Stimulated activated CD8-positive, alpha-beta memory T cell treated with anti-CD3 and anti-CD28 coated beads, Interleukin-15, amount 100 ng/mL, for 48 hours (primary cell): Measurements from ENCODE around the gene EXOC6B.

ENCODE experiments used
- DNase-seq, 2 donors: peaks; one replicate each; pipeline ENCODE4 v3.0.0-alpha.2; 2020; ENCODE audit warnings: low read depth in 2 of 2

EXOC6B gene

DNA sequence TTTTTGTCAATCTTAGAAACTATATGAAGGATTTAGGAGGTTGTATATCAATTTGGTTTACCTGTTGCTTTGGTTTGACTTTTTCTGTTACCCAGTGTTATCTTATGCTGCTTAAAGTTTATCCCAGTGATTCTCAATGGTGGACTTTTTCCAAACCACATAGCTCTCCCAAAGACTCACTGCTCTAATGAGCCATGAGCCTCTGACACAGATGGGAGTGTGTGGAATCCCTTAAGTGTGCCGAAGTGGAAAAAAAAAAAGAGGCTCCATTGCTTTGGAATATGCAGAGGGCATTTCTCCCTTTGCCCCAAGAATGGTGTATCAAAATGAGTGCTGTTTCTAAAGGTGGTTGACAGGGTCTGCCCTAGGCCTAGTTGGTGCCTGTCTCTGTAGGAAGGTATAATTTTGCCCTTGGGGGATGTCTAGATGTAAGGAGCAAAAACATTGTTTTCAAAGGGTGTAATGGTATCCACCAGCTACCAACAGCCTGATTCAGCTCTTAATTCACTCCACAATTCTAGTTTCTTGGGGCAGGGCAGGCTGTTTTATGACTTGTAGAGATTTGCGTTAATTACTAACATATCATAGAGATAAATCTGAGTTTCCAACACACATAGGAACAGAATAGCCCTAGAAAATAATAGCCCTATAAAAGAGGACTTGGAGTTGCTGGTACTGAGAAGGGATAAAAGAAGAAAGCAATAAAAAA, 613.9 kb downstream of the EXOC6B start:
- no peak for DNase-seq

DNA sequence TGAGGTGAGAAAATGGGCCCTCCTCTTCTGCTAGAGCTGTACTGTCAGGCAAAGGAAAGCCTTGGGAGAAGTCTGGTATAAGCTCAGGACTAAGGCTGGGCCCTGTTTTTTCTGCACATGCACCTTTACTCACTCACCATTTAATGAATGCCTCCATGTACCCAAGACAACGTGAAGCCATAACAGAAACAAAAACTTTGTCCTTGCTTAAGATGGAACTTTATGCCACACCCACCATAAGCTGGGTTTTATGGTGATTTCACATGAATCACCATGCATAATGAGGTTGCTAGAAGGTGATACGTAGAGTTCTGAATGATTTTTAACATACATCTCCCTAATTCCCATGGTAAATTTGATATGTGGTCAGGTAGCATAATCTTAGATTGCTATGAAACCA, 614.5 kb downstream of the EXOC6B start:
- DNase-seq: no peak

DNA sequence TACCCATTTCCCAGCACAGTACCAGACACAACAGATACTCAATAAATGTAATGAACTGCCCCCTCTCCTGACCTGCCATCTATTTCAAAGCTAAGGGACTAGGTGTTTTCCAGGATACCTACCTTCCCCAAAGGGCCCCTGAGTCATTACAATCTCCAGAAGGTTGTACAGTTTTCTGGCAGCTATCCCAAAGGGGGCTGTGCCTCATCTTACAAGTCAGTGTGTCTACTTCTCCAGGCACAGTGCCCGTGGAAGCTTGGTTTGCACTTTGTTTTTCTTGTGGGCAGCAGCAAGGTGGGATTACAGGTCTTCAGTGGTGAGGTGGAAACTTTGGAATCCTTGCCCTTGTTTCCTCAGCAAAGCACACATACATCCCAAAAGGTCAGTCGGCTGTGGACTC, 615.4 kb downstream of the EXOC6B start:
- no peak for DNase-seq

DNA sequence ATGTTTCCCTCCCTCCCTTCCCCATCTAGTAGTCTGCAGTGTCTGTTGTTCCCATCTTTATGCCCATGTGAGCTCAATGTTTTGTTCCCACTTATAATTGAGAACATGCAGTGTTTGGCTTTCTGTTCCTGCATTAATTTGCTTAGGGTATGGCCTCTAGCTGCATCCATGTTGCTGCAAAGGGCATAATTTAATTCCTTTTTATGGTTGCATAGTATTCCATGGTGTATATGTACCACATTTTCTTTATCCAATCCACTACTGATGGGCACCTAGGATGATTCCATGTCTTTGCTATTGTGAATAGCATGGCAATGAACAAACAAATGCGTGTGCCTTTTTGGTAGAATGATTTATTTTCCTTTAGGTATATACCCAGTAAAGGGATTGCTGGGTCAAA, 617.6 kb downstream of the EXOC6B start:
- no peak for DNase-seq

DNA sequence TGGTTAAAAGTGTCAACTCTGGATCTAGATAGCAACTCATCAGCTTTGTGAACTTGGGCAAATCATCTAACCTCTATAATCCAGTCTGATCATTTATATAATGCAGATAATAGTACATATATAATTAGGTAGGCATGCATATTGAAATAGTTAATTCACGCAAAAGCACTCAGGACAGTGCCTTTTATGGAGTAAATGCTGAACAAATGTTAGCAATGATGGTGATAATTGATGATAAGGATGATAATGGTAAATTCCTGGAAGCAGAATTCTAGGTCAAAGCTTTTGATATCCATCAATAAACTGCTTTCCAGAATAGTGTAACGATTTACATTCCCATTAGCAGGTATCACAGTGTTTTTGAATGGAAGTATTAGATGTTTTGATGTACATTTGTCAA, 618.5 kb downstream of the EXOC6B start:
- no peak for DNase-seq

DNA sequence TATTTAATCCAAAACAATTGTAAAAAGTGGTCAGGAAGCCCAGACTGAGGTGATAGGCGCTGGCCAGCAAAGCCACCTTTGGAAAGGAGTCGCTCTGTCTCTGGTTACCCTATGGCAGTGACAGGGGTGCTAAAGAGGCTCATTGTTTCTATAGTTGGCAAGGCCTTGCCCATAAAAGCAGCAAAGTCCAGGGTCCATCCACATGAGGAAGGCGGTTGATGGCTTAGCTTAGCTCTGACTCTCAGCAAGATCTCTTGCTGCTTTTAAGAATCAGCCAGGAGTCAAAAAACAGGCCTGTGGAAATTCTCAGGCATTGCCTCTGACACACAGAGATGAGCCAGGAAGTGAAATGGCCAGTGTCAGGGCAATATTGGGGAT, 620.3 kb downstream of the EXOC6B start:
- DNase-seq: no peak

DNA sequence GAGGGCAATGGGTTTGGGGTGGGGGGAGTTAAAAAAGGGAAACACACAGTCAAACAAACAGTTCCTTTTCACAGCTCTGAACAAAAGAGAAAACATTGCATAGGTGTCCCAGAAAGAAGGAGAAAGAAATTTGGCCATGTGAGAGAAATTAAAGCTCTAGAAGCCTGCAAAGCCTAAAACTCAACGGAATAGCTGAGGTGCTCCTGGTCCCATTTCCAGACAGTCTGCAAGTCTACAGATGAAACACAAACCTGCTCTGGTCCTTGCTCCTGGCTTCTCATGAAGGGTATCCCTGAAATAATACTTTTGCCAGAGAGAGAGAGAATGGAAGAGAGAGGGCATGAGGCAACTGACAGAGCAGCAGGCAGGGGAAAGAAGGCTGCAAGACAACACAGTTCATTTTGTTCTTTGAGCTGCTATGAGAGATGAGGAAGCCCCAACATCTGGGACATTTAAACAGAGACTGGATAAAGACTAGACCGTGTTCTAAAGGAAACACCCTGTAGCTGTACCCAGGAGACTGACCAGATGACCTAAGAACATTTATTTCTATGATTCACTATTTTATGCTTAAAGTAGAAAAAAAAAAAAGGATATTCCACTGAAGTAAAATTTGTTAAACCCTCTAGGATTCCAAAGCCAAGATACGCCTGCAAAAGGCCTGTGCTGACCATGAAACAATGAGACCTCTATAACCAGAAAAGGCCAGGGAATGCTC, 620.9 kb downstream of the EXOC6B start:
- no peak for DNase-seq

DNA sequence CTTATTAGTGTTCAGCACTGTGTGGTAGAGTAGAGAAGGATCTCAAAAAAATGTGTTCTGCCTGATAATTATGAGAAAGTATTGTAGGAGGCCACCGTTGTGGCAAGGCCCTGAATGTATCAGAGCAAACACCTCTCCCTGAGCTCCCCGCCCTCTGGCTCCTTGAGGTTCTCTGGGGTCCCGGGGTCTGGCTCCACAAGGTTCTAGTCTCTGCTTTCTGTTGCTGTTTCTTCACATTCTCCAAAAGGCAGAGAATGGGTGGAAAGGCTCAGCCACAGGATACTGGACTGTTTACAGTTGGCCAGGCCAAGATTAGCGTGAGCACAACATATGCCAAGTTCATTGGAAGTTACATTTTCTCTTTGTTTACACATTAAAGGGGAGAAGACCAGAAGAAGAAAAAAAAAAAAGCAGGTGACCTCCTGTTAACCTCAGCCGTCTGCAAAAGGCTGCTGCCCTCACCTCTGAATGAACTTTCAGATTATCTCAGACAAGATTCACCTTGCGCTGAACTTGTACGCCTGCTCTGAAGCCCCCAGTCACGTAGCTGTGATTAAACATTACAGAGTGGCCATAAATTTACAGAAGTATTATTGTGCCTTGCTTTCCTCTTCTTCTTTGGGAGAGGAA, 621.6 kb downstream of the EXOC6B start:
- DNase-seq: no peak

DNA sequence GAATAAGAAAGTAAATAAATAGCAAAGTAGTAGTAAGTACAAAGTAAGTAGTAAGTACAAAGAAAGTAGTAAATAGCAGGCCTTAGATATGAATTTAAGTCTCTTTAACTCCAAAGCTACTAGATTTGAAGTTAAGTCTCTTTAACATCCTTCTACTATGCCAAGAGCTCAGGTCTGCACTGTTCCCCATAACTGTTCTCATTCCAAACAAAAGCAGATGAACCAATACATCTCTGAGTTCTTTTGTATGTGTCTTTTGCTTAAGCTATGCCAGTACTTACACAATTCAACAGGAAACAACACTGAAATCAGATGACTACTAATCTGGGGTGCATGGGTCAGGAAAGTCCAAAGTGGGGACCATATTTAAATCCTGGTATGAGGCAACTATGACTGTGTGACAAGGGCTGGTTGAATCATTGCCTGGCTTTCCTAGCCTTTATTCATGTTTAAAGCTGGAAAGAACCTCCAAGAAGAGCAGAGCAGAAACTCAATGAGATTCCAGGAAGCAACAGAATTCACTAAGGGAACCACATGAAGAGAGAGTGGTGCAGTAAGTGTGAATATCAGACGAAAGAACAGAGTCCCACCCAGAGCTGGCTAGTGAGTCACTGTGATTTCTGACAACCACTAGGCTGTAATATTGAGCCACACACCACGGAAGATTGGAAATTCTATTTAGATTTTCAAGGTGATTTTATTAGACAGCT, 627.1 kb downstream of the EXOC6B start:
- DNase-seq: no peak

DNA sequence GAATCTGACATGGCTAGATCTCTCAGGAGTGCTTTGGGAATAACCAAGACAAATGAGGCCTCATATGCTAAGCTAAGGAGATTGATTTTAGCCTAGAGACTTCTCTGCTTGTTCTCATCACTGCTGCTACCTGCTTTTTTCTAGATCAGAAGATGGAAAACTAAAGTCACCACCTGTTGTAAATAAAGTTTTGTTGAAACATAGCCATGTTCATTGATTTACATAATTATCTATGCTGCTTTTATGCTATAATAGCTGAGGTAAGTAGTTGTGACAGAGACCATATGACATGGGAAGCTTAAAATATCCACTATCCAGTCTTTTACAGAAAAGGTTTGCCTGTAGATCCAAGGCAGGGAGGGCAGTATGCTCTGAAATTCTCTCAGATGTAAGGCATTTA, 632.1 kb downstream of the EXOC6B start:
- no peak for DNase-seq

DNA sequence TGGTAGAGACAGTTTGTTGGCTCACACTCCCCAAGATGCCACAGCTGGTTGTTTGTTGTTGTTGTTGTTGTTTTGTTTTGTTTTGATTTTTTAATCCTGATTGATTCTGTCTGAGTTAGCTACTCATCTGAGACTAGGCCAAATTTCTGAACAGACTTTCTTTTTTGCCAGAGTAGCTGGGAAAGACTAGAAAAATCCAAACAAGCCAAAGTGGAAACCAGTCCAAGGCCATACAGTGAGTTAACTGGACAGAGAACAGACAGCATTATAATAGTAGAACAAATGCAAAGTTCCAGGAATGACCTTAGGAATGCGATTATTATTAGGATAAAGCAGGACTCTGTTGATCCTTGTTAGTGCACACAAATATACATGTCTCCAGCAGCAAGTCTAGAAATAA, 634.4 kb downstream of the EXOC6B start:
- DNase-seq: no peak

DNA sequence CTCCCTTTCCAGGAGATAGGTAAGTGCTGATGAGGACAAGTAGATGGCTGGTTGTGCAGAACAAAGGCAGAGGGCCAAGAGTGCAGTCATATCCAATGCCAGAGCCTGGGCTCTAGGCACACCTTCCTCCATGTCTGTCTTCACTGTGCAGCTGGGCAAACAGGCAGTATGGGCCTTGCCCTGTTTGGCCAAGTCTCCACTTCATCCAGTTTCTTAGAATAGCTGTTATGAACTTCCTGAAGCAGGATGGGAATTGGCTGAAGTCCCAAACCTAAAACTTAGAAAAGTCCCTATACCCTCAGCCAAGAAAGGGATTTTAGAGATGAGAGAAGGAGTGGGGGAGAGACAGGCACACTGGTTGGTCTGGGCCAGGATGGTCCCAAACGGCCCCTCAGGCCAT, 640.6 kb downstream of the EXOC6B start:
- DNase-seq: no peak

DNA sequence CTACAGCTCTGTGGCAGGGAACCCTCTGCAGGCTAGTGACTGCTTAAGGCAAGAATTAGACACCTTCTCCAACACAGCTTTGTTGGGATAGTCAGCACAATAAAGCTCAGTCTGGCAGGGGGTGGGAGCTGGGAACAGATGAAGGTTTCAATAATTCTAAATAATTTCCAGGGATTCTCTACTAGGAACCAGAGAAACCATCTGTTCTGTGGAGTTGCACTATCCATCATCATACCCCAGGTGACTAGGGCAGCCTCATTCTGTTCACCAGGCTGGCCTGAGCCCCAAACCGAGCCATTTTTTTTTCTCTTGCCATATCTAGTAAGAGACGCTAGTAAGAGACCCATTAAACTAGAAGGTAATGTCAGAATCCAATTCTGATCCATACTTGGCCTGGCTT, 642.4 kb downstream of the EXOC6B start:
- no peak for DNase-seq

DNA sequence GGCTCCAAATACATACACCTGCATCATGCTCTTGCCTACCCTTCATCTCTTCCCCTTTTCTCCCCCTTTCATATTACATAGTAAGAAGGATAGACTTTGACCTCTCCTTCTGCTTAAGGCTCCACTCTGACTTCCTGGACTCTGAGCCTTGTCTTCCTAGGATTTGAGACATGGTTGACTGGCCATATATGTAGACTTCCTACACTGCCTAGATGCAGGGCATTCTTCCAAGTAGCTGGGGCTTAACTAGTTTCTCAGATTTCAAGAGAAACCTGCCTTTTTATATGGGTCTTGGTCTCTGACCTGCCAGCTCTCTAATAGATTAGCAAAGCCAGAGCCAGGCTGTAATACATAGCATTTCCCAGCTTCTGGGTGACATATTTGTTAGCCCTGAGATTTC, 642.8 kb downstream of the EXOC6B start:
- DNase-seq: no peak

DNA sequence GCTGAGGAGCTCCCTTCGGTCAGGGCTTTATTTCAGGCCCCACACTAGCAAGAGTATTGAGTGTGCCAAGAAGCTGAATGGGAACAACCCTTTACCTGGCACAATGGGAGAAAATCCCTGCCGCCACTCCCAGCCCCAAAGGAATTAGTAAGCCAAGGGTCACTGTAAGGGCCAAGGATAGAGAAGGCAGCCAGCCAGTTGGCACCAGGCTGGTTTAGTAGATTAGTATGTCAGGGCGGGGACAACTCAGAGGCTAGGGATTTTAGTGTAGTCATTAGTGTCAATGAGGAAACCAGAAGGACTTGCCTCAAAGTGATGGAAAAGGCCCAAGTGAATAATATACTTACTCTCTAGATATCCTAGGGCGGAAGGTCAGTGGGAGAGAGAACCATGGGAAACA, 643.3 kb downstream of the EXOC6B start:
- no peak for DNase-seq

DNA sequence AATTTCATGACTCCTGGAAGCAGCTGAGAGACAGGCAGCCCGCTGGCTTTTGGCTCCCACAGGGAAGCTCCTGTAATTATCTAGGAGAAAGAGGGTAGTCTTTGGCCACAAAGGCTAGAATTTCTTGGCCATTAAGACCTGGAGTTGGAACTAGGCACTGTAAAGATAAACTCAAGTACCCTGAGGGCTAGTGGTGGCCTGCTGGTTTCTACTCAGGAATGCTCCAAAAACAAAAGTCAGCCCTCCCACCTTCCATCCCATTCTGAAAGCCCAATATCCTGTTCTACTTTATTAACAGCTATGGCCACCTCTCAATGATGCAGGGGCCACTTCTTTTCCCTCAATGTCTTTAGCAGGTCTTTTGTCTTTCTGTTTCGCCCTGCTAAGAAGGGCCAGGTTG, 644.2 kb downstream of the EXOC6B start:
- no peak for DNase-seq

DNA sequence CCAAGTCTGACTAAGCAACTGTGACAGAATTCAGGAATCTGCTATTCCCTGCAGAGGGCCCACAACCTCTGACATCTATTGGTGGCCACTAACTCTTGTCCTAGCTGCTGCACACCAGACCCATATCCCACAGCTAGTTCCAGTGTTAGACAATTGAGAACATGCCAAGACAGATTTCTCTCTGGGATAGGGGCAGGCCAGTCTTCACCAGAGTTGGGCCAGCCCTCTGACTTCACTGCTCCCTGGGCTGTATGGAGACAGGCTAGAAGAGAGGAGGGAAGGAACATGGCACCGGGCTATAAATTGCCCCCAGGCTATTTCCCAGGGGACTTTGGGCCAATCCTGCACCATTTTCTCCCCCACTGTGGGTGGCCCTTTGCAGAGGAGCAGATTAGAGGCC, 645.5 kb downstream of the EXOC6B start:
- no peak for DNase-seq

DNA sequence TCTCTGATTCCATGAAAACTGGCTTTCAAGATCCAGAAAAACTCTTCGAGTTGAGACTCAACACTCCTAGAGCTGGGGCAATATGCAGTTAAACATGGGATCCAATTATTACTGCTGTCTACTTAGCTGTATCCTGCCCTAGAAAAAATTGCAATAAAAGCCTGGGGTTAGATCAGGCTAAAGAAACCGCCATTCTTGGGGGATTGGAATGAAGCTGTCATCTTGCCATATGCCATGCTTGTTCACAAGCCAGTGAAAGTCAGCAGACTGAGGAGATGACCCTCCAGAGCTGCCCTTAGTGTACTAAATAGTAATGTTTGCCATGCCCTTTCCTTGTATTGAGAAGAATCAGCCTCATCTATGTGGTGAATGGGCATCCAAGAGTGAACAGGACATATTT, 647.3 kb downstream of the EXOC6B start:
- no peak for DNase-seq

DNA sequence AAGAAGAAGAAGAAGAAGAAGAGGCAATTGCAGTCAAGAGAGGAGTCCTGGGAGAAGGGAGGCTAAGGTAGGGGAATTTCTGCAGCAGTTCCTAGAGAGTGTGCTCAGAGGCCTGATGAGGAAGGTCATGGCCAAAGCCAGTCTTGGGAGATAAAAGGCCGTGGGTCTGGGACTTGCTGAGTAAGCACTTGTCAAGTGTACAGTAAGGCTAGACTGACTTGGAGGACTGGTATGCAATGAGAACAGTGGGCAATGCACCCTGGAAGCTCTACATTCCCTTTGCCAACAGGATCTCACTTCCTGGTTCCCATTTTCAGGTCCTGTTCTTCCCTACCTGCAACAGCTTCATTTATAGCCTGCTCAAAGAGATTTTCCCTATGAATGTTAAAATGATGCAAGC, 649.6 kb downstream of the EXOC6B start:
- no peak for DNase-seq

DNA sequence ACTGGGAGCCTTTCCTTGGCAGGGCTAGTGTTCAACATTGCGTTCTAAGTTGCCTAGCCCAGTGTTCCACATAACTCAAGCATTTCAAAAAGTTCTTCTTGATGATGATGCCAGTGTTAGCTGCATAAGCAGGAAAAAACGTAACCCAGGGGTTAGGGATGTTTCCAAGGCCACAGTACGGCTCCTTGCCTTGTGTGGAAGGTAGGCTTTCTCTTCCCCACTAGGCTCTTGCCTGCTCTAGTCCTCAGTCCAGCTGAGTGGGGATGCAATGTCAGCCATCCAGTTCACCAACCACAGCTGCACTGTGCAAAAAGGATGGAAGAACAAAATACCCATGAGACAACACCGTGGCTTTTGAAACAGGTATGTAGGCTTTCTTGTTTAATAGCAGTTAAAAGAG, 650.2 kb downstream of the EXOC6B start:
- no peak for DNase-seq

DNA sequence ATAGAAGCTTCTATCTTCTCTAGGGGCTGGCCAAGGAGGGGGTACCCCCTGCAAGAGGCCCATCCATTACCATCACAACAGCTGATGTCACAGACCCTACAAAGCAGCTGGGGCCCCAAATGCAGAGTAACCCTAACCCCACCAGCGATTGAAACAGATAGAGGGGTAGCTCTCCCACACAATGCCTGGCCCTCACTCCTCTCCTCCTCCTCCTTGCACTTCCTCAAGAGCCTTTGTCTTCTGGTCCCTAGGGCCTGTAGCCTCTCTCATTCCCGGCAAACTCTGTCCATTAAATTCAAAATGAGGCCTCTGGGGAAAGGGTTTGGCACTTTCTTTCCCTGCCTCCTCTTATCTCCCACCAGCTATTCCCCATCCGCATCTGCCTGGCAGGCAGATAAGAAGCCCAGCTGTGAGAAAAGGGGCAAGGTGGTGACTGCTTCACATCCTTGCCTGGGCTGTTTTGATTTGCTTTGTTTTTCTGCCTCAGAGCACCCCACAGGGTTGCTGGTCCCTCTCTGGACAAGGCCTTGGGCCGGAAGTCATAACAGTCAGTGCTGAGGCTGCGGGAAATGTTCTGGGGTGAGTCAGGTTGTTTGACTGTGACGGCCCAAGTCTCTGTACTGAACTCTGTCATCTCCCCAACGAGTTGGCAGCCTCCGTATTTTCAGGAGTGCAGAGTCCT, 652.1 kb downstream of the EXOC6B start:
- no peak for DNase-seq

DNA sequence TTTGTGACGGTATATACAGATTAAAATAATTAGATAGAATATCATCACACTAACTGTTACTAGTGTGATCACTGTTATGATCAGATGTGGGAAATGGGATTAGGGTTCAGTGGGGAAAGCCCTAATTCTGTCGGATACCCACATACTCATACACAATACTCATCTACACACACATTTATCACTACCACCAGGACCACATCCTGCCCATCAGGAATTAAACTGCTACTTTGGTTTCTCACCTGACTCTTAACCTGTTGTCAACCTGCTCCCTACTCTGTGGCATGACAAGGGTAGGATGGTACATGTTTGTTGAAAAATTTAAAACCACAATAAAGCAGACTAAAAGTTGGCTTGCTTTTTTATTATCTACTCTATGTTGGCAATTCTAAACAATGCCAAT, 653.4 kb downstream of the EXOC6B start:
- DNase-seq: no peak
